ENCODE measurements around the gene LRP8. TPM values are rescaled to one million over a fixed set of nuclear protein-coding genes. Genes with fewer than 3 reads are reported as not detected.

The LRP8 gene
- polyA plus RNA-seq, 1 of the 3 experiments (the other 2 are of a cell fraction): 19.9 TPM

- 86% methylated on average over 9 of the region's 9 CpGs for WGBS (ENCODE audit: low lambda C conversion rate)
- no peak overlapping the region for H3K9ac ChIP-seq
- H3K9me2 ChIP-seq: no peaks in the 10 kb centered on the region
- no peaks in the 10 kb centered on the region for H3F3A ChIP-seq (replicated peaks; ENCODE audit: insufficient read depth)
- CTCF ChIA-PET: no interaction called here
- TF ChIP-seq YY1 (IDR thresholded peaks at IDR 0.05; ENCODE audit: low read depth): no peak
- TF ChIP-seq USF1 (IDR thresholded peaks at IDR 0.05; ENCODE audit: borderline replicate concordance, low read depth): no peak
- TF ChIP-seq TCF12 (IDR thresholded peaks at IDR 0.05): no peak
- TF ChIP-seq EZH2phosphoT487 (IDR thresholded peaks at IDR 0.05; ENCODE audit: borderline replicate concordance, low read depth): no peak
- no peak for TF ChIP-seq JUND (IDR thresholded peaks at IDR 0.05)
- TF ChIP-seq MEF2A (IDR thresholded peaks at IDR 0.05; ENCODE audit: borderline replicate concordance, low read depth): no peak
- no peak for TF ChIP-seq RAD21 (IDR thresholded peaks at IDR 0.05; ENCODE audit: low read length)
- TF ChIP-seq SMC3 (IDR thresholded peaks at IDR 0.05; ENCODE audit: low read depth, low read length): no peak
- no peak for TF ChIP-seq GATA2 (CRISPR knock-in tag; IDR thresholded peaks at IDR 0.05)
- no peak for TF ChIP-seq TEAD4 (IDR thresholded peaks at IDR 0.05; ENCODE audit: borderline replicate concordance, insufficient read depth)
- TF ChIP-seq GABPA (IDR thresholded peaks at IDR 0.05; ENCODE audit: low read depth): no peak
- TF ChIP-seq, protein P1, sequence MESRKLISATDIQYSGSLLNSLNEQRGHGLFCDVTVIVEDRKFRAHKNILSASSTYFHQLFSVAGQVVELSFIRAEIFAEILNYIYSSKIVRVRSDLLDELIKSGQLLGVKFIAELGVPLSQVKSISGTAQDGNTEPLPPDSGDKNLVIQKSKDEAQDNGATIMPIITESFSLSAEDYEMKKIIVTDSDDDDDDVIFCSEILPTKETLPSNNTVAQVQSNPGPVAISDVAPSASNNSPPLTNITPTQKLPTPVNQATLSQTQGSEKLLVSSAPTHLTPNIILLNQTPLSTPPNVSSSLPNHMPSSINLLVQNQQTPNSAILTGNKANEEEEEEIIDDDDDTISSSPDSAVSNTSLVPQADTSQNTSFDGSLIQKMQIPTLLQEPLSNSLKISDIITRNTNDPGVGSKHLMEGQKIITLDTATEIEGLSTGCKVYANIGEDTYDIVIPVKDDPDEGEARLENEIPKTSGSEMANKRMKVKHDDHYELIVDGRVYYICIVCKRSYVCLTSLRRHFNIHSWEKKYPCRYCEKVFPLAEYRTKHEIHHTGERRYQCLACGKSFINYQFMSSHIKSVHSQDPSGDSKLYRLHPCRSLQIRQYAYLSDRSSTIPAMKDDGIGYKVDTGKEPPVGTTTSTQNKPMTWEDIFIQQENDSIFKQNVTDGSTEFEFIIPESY (IDR thresholded peaks at IDR 0.05; ENCODE audit: borderline replicate concordance, low read depth): no peak
- no peak overlapping the region for H3K27ac ChIP-seq (ENCODE audit: low read depth in 2 of 2, low read length in 1 of 2)
- no peak for DNase-seq
- H3K9me3 ChIP-seq: no peaks in the 10 kb centered on the region
- POLR2A ChIA-PET: no interaction called here
- no peaks in the 10 kb centered on the region for H3K79me2 ChIP-seq (ENCODE audit: insufficient read depth)
- H3K4me2 ChIP-seq: no peak overlapping the region
- no peaks in the 10 kb centered on the region for H3K27me3 ChIP-seq (ENCODE audit: insufficient read depth)
- H3K36me3 ChIP-seq (replicated peaks in 1 of 2; ENCODE audit: control insufficient read depth in 1 of 2, insufficient read depth in 2 of 2, low read length in 1 of 2): no peaks in the 10 kb centered on the region
- no peaks in the 10 kb centered on the region for H3K4me1 ChIP-seq (ENCODE audit: control insufficient read depth in 1 of 2, insufficient read depth in 2 of 2, low read depth in 1 of 2, low read length in 1 of 2)
- no peaks in the 10 kb centered on the region for H4K20me1 ChIP-seq (ENCODE audit: insufficient read depth)
- no peak overlapping the region for H3K4me3 ChIP-seq (ENCODE audit: low read depth in 2 of 2, low read length in 1 of 2)
- H2AFZ ChIP-seq (ENCODE audit: low read depth): no peak overlapping the region
These were observed 6.9 kb upstream of the LRP8 start for GRCh38 chr1:53334781-53335180.

GRCh38 chr1:53334312-53334711 is 6.4 kb upstream of the LRP8 start:
- Histone ChIP-seq H3F3A (replicated peaks; ENCODE audit: insufficient read depth) (no peaks in the 10 kb centered on the region), H3K79me2 (ENCODE audit: insufficient read depth) (no peaks in the 10 kb centered on the region), H3K27me3 (ENCODE audit: insufficient read depth) (no peaks in the 10 kb centered on the region), H3K9me3 (no peaks in the 10 kb centered on the region), H3K4me3 (ENCODE audit: low read depth in 2 of 2, low read length in 1 of 2) (no peak overlapping the region), H3K9ac (no peak overlapping the region), H3K9me2 (no peaks in the 10 kb centered on the region), H4K20me1 (ENCODE audit: insufficient read depth) (no peaks in the 10 kb centered on the region), H3K4me2 (no peak overlapping the region), H3K27ac (ENCODE audit: low read depth in 2 of 2, low read length in 1 of 2) (no peak overlapping the region), H2AFZ (ENCODE audit: low read depth) (no peak overlapping the region), H3K36me3 (replicated peaks in 1 of 2; ENCODE audit: control insufficient read depth in 1 of 2, insufficient read depth in 2 of 2, low read length in 1 of 2) (no peaks in the 10 kb centered on the region), H3K4me1 (ENCODE audit: control insufficient read depth in 1 of 2, insufficient read depth in 2 of 2, low read depth in 1 of 2, low read length in 1 of 2) (no peaks in the 10 kb centered on the region)
- ChIA-PET CTCF (interaction anchor here (0.7 kb wide), 1 partner anchor 56 kb away, joined by 3 read pairs; no protein-coding TSS in a partner anchor), POLR2A (no interaction called here)
- DNase-seq: no peak
- TF ChIP-seq EZH2phosphoT487 (IDR thresholded peaks at IDR 0.05; ENCODE audit: borderline replicate concordance, low read depth): no peak
- TF ChIP-seq MEF2A (IDR thresholded peaks at IDR 0.05; ENCODE audit: borderline replicate concordance, low read depth): no peak
- TF ChIP-seq YY1 (IDR thresholded peaks at IDR 0.05; ENCODE audit: low read depth): no peak
- TF ChIP-seq TEAD4 (IDR thresholded peaks at IDR 0.05; ENCODE audit: borderline replicate concordance, insufficient read depth): no peak
- TF ChIP-seq NRF1 (IDR thresholded peaks at IDR 0.05; ENCODE audit: low read depth, low read length): no peak
- TF ChIP-seq, protein P2, sequence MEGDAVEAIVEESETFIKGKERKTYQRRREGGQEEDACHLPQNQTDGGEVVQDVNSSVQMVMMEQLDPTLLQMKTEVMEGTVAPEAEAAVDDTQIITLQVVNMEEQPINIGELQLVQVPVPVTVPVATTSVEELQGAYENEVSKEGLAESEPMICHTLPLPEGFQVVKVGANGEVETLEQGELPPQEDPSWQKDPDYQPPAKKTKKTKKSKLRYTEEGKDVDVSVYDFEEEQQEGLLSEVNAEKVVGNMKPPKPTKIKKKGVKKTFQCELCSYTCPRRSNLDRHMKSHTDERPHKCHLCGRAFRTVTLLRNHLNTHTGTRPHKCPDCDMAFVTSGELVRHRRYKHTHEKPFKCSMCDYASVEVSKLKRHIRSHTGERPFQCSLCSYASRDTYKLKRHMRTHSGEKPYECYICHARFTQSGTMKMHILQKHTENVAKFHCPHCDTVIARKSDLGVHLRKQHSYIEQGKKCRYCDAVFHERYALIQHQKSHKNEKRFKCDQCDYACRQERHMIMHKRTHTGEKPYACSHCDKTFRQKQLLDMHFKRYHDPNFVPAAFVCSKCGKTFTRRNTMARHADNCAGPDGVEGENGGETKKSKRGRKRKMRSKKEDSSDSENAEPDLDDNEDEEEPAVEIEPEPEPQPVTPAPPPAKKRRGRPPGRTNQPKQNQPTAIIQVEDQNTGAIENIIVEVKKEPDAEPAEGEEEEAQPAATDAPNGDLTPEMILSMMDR (IDR thresholded peaks at IDR 0.05): no peak
- TF ChIP-seq SIN3A (IDR thresholded peaks at IDR 0.05; ENCODE audit: borderline replicate concordance, low read depth, low read length): no peak
- no peak for TF ChIP-seq RFX5 (IDR thresholded peaks at IDR 0.05; ENCODE audit: low read length)
- TF ChIP-seq FOXM1 (IDR thresholded peaks at IDR 0.05; ENCODE audit: low read depth): no peak
- no peak for TF ChIP-seq GABPA (IDR thresholded peaks at IDR 0.05; ENCODE audit: low read depth)
- TF ChIP-seq REST (IDR thresholded peaks at IDR 0.05; ENCODE audit: low read depth, low read length): no peak
- WGBS (ENCODE audit: low lambda C conversion rate): 67% methylated on average over 2 of the region's 2 CpGs

Measured in SK-N-SH (cell line).